GM12878 (cell line): ENCODE data around the gene CXorf38. TPM values are rescaled to one million over a fixed set of nuclear protein-coding genes. Genes with fewer than 3 reads are reported as not detected.

Experiments
- ATAC-seq: fragments of 200-7000 bp; cut with Tn5 transposase; 3 replicates; pipeline ENCODE4 v1.9.1; 2020; ENCODE audit warnings: mild to moderate bottlenecking, moderate library complexity
- BruUV-seq: library from RNA; stranded (reverse); fragments of 400-500 nt; replicated peaks from 2 replicates; lab custom pipeline; 2021; lab: Mats Ljungman, UMichigan
- CTCF ChIA-PET: fragments of 300-600 bp; sonication (Branson Sonifier 250); formaldehyde crosslinking; extraction: SDS; loops from one replicate; lab custom pipeline; 2021; ENCODE audit warnings: inconsistent platforms; lab: Yijun Ruan, JAX
- POLR2A ChIA-PET: fragments of 350-600 bp; formaldehyde crosslinking; extraction: SDS; loops from one replicate; lab custom pipeline; 2021; ENCODE audit warnings: inconsistent platforms; lab: Charles Lee
- RAD21 ChIA-PET: fragments of 300-600 bp; sonication (Branson Sonifier 250); formaldehyde crosslinking; loops from one replicate; lab custom pipeline; 2023; ENCODE audit warnings: antibody characterized with exemption; ENCODE audit not compliant: unreplicated experiment; lab: Charles Lee
- SMC1A ChIA-PET: fragments of 300-600 bp; sonication (Branson Sonifier 250); formaldehyde crosslinking; loops from one replicate; lab custom pipeline; 2023; ENCODE audit not compliant: unreplicated experiment, uncharacterized antibody; lab: Charles Lee
- DNase-seq: peaks from one replicate; pipeline ENCODE4 v3.0.0-alpha.2; 2011; ENCODE audit warnings: low read depth, low spot score
- FAIRE-seq: peaks from 3 replicates; lab custom pipeline; 2011; peaks lifted over from hg19 to GRCh38; lab: Jason Lieb, UNC
- H2AFZ ChIP-seq: 2 replicates; pipeline ENCODE4 v1.6.0; 2011; ENCODE audit warnings: low read depth, low read length, control low read depth; ENCODE audit not compliant: control insufficient read depth
- H3K27ac ChIP-seq: 2 replicates; pipeline ENCODE4 v1.5.1; 2011; ENCODE audit warnings: control low read depth; ENCODE audit not compliant: control insufficient read depth, insufficient read depth
- H3K27me3 ChIP-seq, 2 experiments: replicated peaks in 1 of 2; 2 replicates each; pipeline versions ENCODE4 v1.6.0 to v1.6.1; 2011; ENCODE audit warnings: low read length in 1 of 2; ENCODE audit not compliant: control insufficient read depth in 2 of 2, insufficient read depth in 2 of 2
- H3K36me3 ChIP-seq, 2 experiments: 2 replicates each; pipeline ENCODE4 v1.5.1; 2011; ENCODE audit warnings: low read length in 1 of 2; ENCODE audit not compliant: control insufficient read depth in 2 of 2, insufficient read depth in 2 of 2
- H3K4me1 ChIP-seq: 2 replicates; pipeline ENCODE4 v1.6.1; 2011; ENCODE audit warnings: mild to moderate bottlenecking, low read length, moderate library complexity, mixed read lengths; ENCODE audit not compliant: control insufficient read depth, insufficient read depth
- H3K4me2 ChIP-seq: 2 replicates; pipeline ENCODE4 v1.6.0; 2011; ENCODE audit warnings: control low read depth; ENCODE audit not compliant: control insufficient read depth, insufficient read depth
- H3K4me3 ChIP-seq: fragments of 200-600 bp; sonication (generic); 2 replicates; pipeline ENCODE4 v1.5.1; 2016
- H3K79me2 ChIP-seq: 2 replicates; pipeline ENCODE4 v1.6.0; 2011; ENCODE audit warnings: low read length; ENCODE audit not compliant: control insufficient read depth, insufficient read depth
- H3K9ac ChIP-seq: 2 replicates; pipeline ENCODE4 v1.8.0; 2011; ENCODE audit warnings: low read length, control low read depth, mixed read lengths; ENCODE audit not compliant: control insufficient read depth, insufficient read depth
- H3K9me3 ChIP-seq: replicated peaks from 3 replicates; pipeline ENCODE4 v1.5.1; 2011; ENCODE audit warnings: mild to moderate bottlenecking, low read length; ENCODE audit not compliant: control insufficient read depth, insufficient read depth
- H4K20me1 ChIP-seq: 2 replicates; pipeline ENCODE4 v1.6.0; 2011; ENCODE audit not compliant: control insufficient read depth, insufficient read depth
- FOS ChIP-seq: IDR thresholded peaks from 3 replicates; pipeline ENCODE4 v1.6.1; 2011; ENCODE audit warnings: borderline replicate concordance; ENCODE audit not compliant: insufficient read length; ENCODE audit errors: extremely low read depth
- LARP7 ChIP-seq: fragments of 450-650 bp; IDR thresholded peaks from 2 replicates; pipeline ENCODE4 v1.6.1; 2017; ENCODE audit warnings: mild to moderate bottlenecking
- RELA ChIP-seq: fragments of 450-650 bp; IDR thresholded peaks from 2 replicates; pipeline ENCODE4 v1.8.0; 2014; ENCODE audit warnings: borderline replicate concordance; ENCODE audit not compliant: partially characterized antibody
- RUNX3 ChIP-seq: IDR thresholded peaks from 2 replicates; pipeline ENCODE4 v1.6.1; 2012; ENCODE audit warnings: low read length, inconsistent platforms
- SREBF1 ChIP-seq: IDR thresholded peaks from 2 replicates; pipeline ENCODE4 v1.6.1; 2012; ENCODE audit warnings: mild to moderate bottlenecking, low read length
- USF1 ChIP-seq: IDR thresholded peaks from 2 replicates; pipeline ENCODE4 v1.6.1; 2011; ENCODE audit warnings: borderline replicate concordance, low read depth, mild to moderate bottlenecking, moderate library complexity, mixed read lengths, low read length; ENCODE audit not compliant: insufficient read depth; ENCODE audit errors: extremely low read length
- WGBS: methylation state at CpG from one replicate; pipeline ENCODE4 v1.1.6; 2016; ENCODE audit warnings: low lambda C conversion rate; ENCODE audit not compliant: insufficient replicate concordance, insufficient coverage; ENCODE audit errors: missing lambda C conversion rate; 5-methylcytosine and 5-hydroxymethylcytosine counted together
- in situ Hi-C: fragments of 300-500 bp; cut with MboI; formaldehyde crosslinking; loops from 9 replicates; pipeline ENCODE4 v1.14.3; 2018; ENCODE audit warnings: mixed read lengths
- intact Hi-C: fragments of 100-400 bp; cut with micrococcal nuclease; formaldehyde crosslinking; loops from one replicate; pipeline ENCODE4 v1.14.2; 2022; ENCODE audit not compliant: unreplicated experiment
- polyA plus RNA-seq, 11 experiments: library from polyadenylated mRNA; depleted of rRNA in 4 of 11; unstranded in 6 of 11; stranded (reverse) in 5 of 11; fragments of >200 nt; fragmentation: Nextera tagmentation in 4 of 11; fragmentation: Illumina TruSeq in 1 of 11; extraction: Ambion mirVana in 4 of 11; extraction: Trizol in 1 of 11; gene quantifications; 1 replicate in 1 of 11; 2 replicates in 10 of 11; pipeline versions ENCODE4 v1.2.1 to v1.2.3, GENCODE V29; 2011 to 2016; ENCODE audit warnings: inconsistent platforms in 2 of 11, missing spikeins in 2 of 11, low read depth in 1 of 11
- total RNA-seq, 4 experiments: library from RNA; depleted of rRNA in 3 of 4; stranded (reverse); fragments of >200 nt in 3 of 4; fragmentation: Illumina TruSeq in 1 of 4; extraction: Trizol in 1 of 4; gene quantifications; 2 replicates each; pipeline versions ENCODE4 v1.2.1 to v1.2.3, GENCODE V29; 2013 to 2021

CXorf38 gene
- total and polyA plus RNA-seq, 10 of the 15 experiments (the other 5 are each of a cell fraction or from before 2014, with no cell fraction given), result 2.2 to 50.1 (median 18.8) TPM

GRCh38 chrX:40653535-40653934 is 6.2 kb upstream of the CXorf38 start:
- Histone ChIP-seq H3K9me3 (no peaks in the 10 kb centered on the region), H3K27me3 (no peaks in the 10 kb centered on the region), H3K36me3 (peaks cover 1 to 12% of the 10 kb centered on the region in 2 experiments), H3K27ac (no peak overlapping the region), H3K4me3 (no peak overlapping the region), H3K9ac (no peak overlapping the region), H4K20me1 (no peaks in the 10 kb centered on the region), H3K4me1 (no peaks in the 10 kb centered on the region), H3K4me2 (no peak overlapping the region), H2AFZ (no peak overlapping the region), H3K79me2 (no peaks in the 10 kb centered on the region)
- POLR2A ChIA-PET, result no interaction called here
- DNase-seq (no peak), FAIRE-seq (no peak), ATAC-seq (no peak)
- TF ChIP-seq FOS, result no peak
- BruUV-seq, result no TSS peak
- RAD21 ChIA-PET, result interaction anchor here (0.8 to 3.5 kb wide), 5 partner anchors 109 to 462 kb away, joined by 4 to 49 read pairs (median 12); no protein-coding TSS in a partner anchor
- in situ Hi-C loops, result no loop called here
- SMC1A ChIA-PET, result interaction anchor here (0.8 to 6.1 kb wide), 13 partner anchors 10 to 542 kb away, joined by 3 to 108 read pairs (median 9); partner anchors contain the start of gene MED14
- CTCF ChIA-PET, result interaction anchor here (0.6 to 7.0 kb wide), 10 partner anchors 10 to 1874 kb away, joined by 3 to 130 read pairs (median 6); partner anchors contain the start of gene USP9X
- WGBS, result 76% methylated on average over 2 of the region's 2 CpGs
- intact Hi-C loops, result loop anchor here (10.0 kb wide), 1 partner anchor 271 kb away; no protein-coding TSS in a partner anchor

- in situ Hi-C loops (no loop called here), intact Hi-C loops (loop anchor here (10.0 kb wide), 1 partner anchor 272 kb away; no protein-coding TSS in a partner anchor)
- BruUV-seq, result no TSS peak
- Histone ChIP-seq H3K9me3 (no peaks in the 10 kb centered on the region), H3K4me1 (no peaks in the 10 kb centered on the region), H3K27me3 (no peaks in the 10 kb centered on the region), H3K36me3 (peaks cover 1 to 12% of the 10 kb centered on the region in 2 experiments), H3K4me2 (no peak overlapping the region), H3K4me3 (no peak overlapping the region), H4K20me1 (no peaks in the 10 kb centered on the region), H3K9ac (no peak overlapping the region), H3K79me2 (no peaks in the 10 kb centered on the region), H3K27ac (no peak overlapping the region), H2AFZ (no peak overlapping the region)
- ChIA-PET CTCF (interaction anchor here (1.0 to 7.0 kb wide), 28 partner anchors 9 to 601 kb away, joined by 3 to 130 read pairs (median 8); partner anchors contain the start of gene USP9X), POLR2A (interaction anchor here (1.0 kb wide), 1 partner anchor 463 kb away, joined by 3 read pairs; no protein-coding TSS in a partner anchor), RAD21 (interaction anchor here (0.8 to 3.9 kb wide), 11 partner anchors 56 to 601 kb away, joined by 4 to 58 read pairs (median 5); no protein-coding TSS in a partner anchor), SMC1A (interaction anchor here (0.6 to 6.1 kb wide), 21 partner anchors 9 to 679 kb away, joined by 3 to 108 read pairs (median 5); partner anchors contain the start of genes MED14 and USP9X)
- DNase-seq, result no peak
- 89% methylated on average over 1 of the region's 1 CpG for WGBS
- TF ChIP-seq SREBF1 (no peak), RELA (no peak), RUNX3 (no peak), USF1 (no peak), LARP7 (no peak)
- ATAC-seq, result no peak
- no peak for FAIRE-seq
These were observed 5.3 kb upstream of the CXorf38 start for GRCh38 chrX:40652664-40653063.
